GM12878 (cell line): ENCODE measurements around the gene KIF6. TPM values are rescaled to one million over a fixed set of nuclear protein-coding genes. Genes with fewer than 3 reads are reported as not detected.

Experiments used
- ATAC-seq: fragments of 200-7000 bp; cut with Tn5 transposase; 3 replicates; pipeline ENCODE4 v1.9.1; 2020; ENCODE audit warnings: mild to moderate bottlenecking, moderate library complexity
- BruUV-seq: library from RNA; stranded (reverse); fragments of 400-500 nt; replicated peaks from 2 replicates; lab custom pipeline; 2021; lab: Mats Ljungman, UMichigan
- CTCF ChIA-PET: fragments of 300-600 bp; sonication (Branson Sonifier 250); formaldehyde crosslinking; extraction: SDS; loops from one replicate; lab custom pipeline; 2021; ENCODE audit warnings: inconsistent platforms; lab: Yijun Ruan, JAX
- POLR2A ChIA-PET: fragments of 350-600 bp; formaldehyde crosslinking; extraction: SDS; loops from one replicate; lab custom pipeline; 2021; ENCODE audit warnings: inconsistent platforms; lab: Charles Lee
- RAD21 ChIA-PET: fragments of 300-600 bp; sonication (Branson Sonifier 250); formaldehyde crosslinking; loops from one replicate; lab custom pipeline; 2023; ENCODE audit warnings: antibody characterized with exemption; ENCODE audit not compliant: unreplicated experiment; lab: Charles Lee
- SMC1A ChIA-PET: fragments of 300-600 bp; sonication (Branson Sonifier 250); formaldehyde crosslinking; loops from one replicate; lab custom pipeline; 2023; ENCODE audit not compliant: unreplicated experiment, uncharacterized antibody; lab: Charles Lee
- DNase-seq: peaks from one replicate; pipeline ENCODE4 v3.0.0-alpha.2; 2011; ENCODE audit warnings: low read depth, low spot score
- FAIRE-seq: peaks from 3 replicates; lab custom pipeline; 2011; peaks lifted over from hg19 to GRCh38; lab: Jason Lieb, UNC
- H2AFZ ChIP-seq: 2 replicates; pipeline ENCODE4 v1.6.0; 2011; ENCODE audit warnings: low read depth, low read length, control low read depth; ENCODE audit not compliant: control insufficient read depth
- H3K27ac ChIP-seq: 2 replicates; pipeline ENCODE4 v1.5.1; 2011; ENCODE audit warnings: control low read depth; ENCODE audit not compliant: control insufficient read depth, insufficient read depth
- H3K27me3 ChIP-seq, 2 experiments: replicated peaks in 1 of 2; 2 replicates each; pipeline versions ENCODE4 v1.6.0 to v1.6.1; 2011; ENCODE audit warnings: low read length in 1 of 2; ENCODE audit not compliant: control insufficient read depth in 2 of 2, insufficient read depth in 2 of 2
- H3K36me3 ChIP-seq, 2 experiments: 2 replicates each; pipeline ENCODE4 v1.5.1; 2011; ENCODE audit warnings: low read length in 1 of 2; ENCODE audit not compliant: control insufficient read depth in 2 of 2, insufficient read depth in 2 of 2
- H3K4me1 ChIP-seq: 2 replicates; pipeline ENCODE4 v1.6.1; 2011; ENCODE audit warnings: mild to moderate bottlenecking, low read length, moderate library complexity, mixed read lengths; ENCODE audit not compliant: control insufficient read depth, insufficient read depth
- H3K4me2 ChIP-seq: 2 replicates; pipeline ENCODE4 v1.6.0; 2011; ENCODE audit warnings: control low read depth; ENCODE audit not compliant: control insufficient read depth, insufficient read depth
- H3K4me3 ChIP-seq: fragments of 200-600 bp; sonication (generic); 2 replicates; pipeline ENCODE4 v1.5.1; 2016
- H3K79me2 ChIP-seq: 2 replicates; pipeline ENCODE4 v1.6.0; 2011; ENCODE audit warnings: low read length; ENCODE audit not compliant: control insufficient read depth, insufficient read depth
- H3K9ac ChIP-seq: 2 replicates; pipeline ENCODE4 v1.8.0; 2011; ENCODE audit warnings: low read length, control low read depth, mixed read lengths; ENCODE audit not compliant: control insufficient read depth, insufficient read depth
- H3K9me3 ChIP-seq: replicated peaks from 3 replicates; pipeline ENCODE4 v1.5.1; 2011; ENCODE audit warnings: mild to moderate bottlenecking, low read length; ENCODE audit not compliant: control insufficient read depth, insufficient read depth
- H4K20me1 ChIP-seq: 2 replicates; pipeline ENCODE4 v1.6.0; 2011; ENCODE audit not compliant: control insufficient read depth, insufficient read depth
- DPF2 ChIP-seq: fragments of 450-650 bp; IDR thresholded peaks from 2 replicates; pipeline ENCODE4 v1.6.1; 2017; ENCODE audit warnings: mild to moderate bottlenecking
- E2F4 ChIP-seq: IDR thresholded peaks from 2 replicates; pipeline ENCODE4 v1.6.1; 2012; ENCODE audit warnings: low read depth, low read length, improper control_type of control experiment
- EP300 ChIP-seq, 2 experiments: fragments of 150-350 bp in 1 of 2; IDR thresholded peaks; 2 replicates each; pipeline ENCODE4 v1.6.1; 2011 to 2012; ENCODE audit warnings: low read depth in 2 of 2, low read length in 2 of 2, borderline replicate concordance in 1 of 2, improper control_type of control experiment in 1 of 2, inconsistent platforms in 1 of 2; ENCODE audit not compliant: control insufficient read depth in 1 of 2
- HDAC2 ChIP-seq: fragments of 200-600 bp; sonication (generic); IDR thresholded peaks from 2 replicates; pipeline ENCODE4 v1.6.1; 2017
- IKZF1 ChIP-seq: fragments of 450-650 bp; conservative IDR thresholded peaks from 2 replicates; pipeline ENCODE4 v1.6.1; 2017; ENCODE audit warnings: antibody characterized with exemption, mild to moderate bottlenecking
- MLLT1 ChIP-seq: fragments of 450-650 bp; IDR thresholded peaks from 2 replicates; pipeline ENCODE4 v1.6.1; 2016; ENCODE audit warnings: mild to moderate bottlenecking
- NKRF ChIP-seq: fragments of 450-650 bp; conservative IDR thresholded peaks from 2 replicates; pipeline ENCODE4 v1.6.1; 2017; ENCODE audit warnings: mild to moderate bottlenecking, moderate library complexity
- NR2C1 ChIP-seq: fragments of 450-650 bp; IDR thresholded peaks from 2 replicates; pipeline ENCODE4 v1.6.1; 2017; ENCODE audit warnings: antibody characterized with exemption, mild to moderate bottlenecking, moderate library complexity
- NR2F1 ChIP-seq: fragments of 450-650 bp; conservative IDR thresholded peaks from 2 replicates; pipeline ENCODE4 v1.6.1; 2017; ENCODE audit warnings: mild to moderate bottlenecking
- PAX5 ChIP-seq: IDR thresholded peaks from 2 replicates; pipeline ENCODE4 v1.6.1; 2011; ENCODE audit warnings: low read depth, low read length, borderline replicate concordance
- RELA ChIP-seq: fragments of 450-650 bp; IDR thresholded peaks from 2 replicates; pipeline ENCODE4 v1.8.0; 2014; ENCODE audit warnings: borderline replicate concordance; ENCODE audit not compliant: partially characterized antibody
- RELB ChIP-seq: fragments of 450-650 bp; IDR thresholded peaks from 2 replicates; pipeline ENCODE4 v1.6.1; 2017; ENCODE audit warnings: low read depth, mild to moderate bottlenecking, moderate library complexity
- SMARCA5 ChIP-seq: fragments of 450-650 bp; IDR thresholded peaks from 2 replicates; pipeline ENCODE4 v1.6.1; 2017; ENCODE audit warnings: mild to moderate bottlenecking
- USF2 ChIP-seq: IDR thresholded peaks from 2 replicates; pipeline ENCODE4 v1.6.1; 2011; ENCODE audit warnings: low read depth, low read length, improper control_type of control experiment, borderline replicate concordance
- ZNF384 ChIP-seq: IDR thresholded peaks from 2 replicates; pipeline ENCODE4 v1.6.1; 2012; ENCODE audit warnings: low read depth, mild to moderate bottlenecking, low read length, improper control_type of control experiment, borderline replicate concordance
- WGBS: methylation state at CpG from one replicate; pipeline ENCODE4 v1.1.6; 2016; ENCODE audit warnings: low lambda C conversion rate; ENCODE audit not compliant: insufficient replicate concordance, insufficient coverage; ENCODE audit errors: missing lambda C conversion rate; 5-methylcytosine and 5-hydroxymethylcytosine counted together
- in situ Hi-C: fragments of 300-500 bp; cut with MboI; formaldehyde crosslinking; loops from 9 replicates; pipeline ENCODE4 v1.14.3; 2018; ENCODE audit warnings: mixed read lengths
- intact Hi-C: fragments of 100-400 bp; cut with micrococcal nuclease; formaldehyde crosslinking; loops from one replicate; pipeline ENCODE4 v1.14.2; 2022; ENCODE audit not compliant: unreplicated experiment
- polyA plus RNA-seq, 11 experiments: library from polyadenylated mRNA; depleted of rRNA in 4 of 11; unstranded in 6 of 11; stranded (reverse) in 5 of 11; fragments of >200 nt; fragmentation: Nextera tagmentation in 4 of 11; fragmentation: Illumina TruSeq in 1 of 11; extraction: Ambion mirVana in 4 of 11; extraction: Trizol in 1 of 11; gene quantifications; 1 replicate in 1 of 11; 2 replicates in 10 of 11; pipeline versions ENCODE4 v1.2.1 to v1.2.3, GENCODE V29; 2011 to 2016; ENCODE audit warnings: inconsistent platforms in 2 of 11, missing spikeins in 2 of 11, low read depth in 1 of 11
- total RNA-seq, 4 experiments: library from RNA; depleted of rRNA in 3 of 4; stranded (reverse); fragments of >200 nt in 3 of 4; fragmentation: Illumina TruSeq in 1 of 4; extraction: Trizol in 1 of 4; gene quantifications; 2 replicates each; pipeline versions ENCODE4 v1.2.1 to v1.2.3, GENCODE V29; 2013 to 2021

Gene KIF6
- total and polyA plus RNA-seq, 10 of the 15 experiments (the other 5 are each of a cell fraction or from before 2014, with no cell fraction given): 0.09 to 1.0 (median 0.28) TPM

- no peaks in the 10 kb centered on the region for H3K9me3 ChIP-seq
- peak; percentile 88 for ATAC-seq
- no peaks in the 10 kb centered on the region for H3K79me2 ChIP-seq
- POLR2A ChIA-PET: interaction anchor here (0.6 to 1.4 kb wide), 4 partner anchors 14 to 92 kb away, joined by 3 to 5 read pairs (median 3); no protein-coding TSS in a partner anchor
- WGBS: under 1% methylated on average over 7 of the region's 7 CpGs
- H3K4me1 ChIP-seq: no peaks in the 10 kb centered on the region
- H3K27me3 ChIP-seq: no peaks in the 10 kb centered on the region
- in situ Hi-C loops (no loop called here), intact Hi-C loops (loop anchor here (2.0 to 10.0 kb wide), 4 partner anchors 78 to 246 kb away; no protein-coding TSS in a partner anchor)
- TSS peak; percentile 71 for BruUV-seq
- no peak overlapping the region for H3K4me2 ChIP-seq
- CTCF ChIA-PET: interaction anchor here (0.6 to 2.4 kb wide), 6 partner anchors 9 to 246 kb away, joined by 3 to 7 read pairs (median 4); no protein-coding TSS in a partner anchor
- no peaks in the 10 kb centered on the region; a peak in 1 of 4 replicates for H3K36me3 ChIP-seq
- SMC1A ChIA-PET: interaction anchor here (0.6 to 6.1 kb wide), 19 partner anchors 12 to 285 kb away, joined by 3 to 25 read pairs (median 4); no protein-coding TSS in a partner anchor
- H3K27ac ChIP-seq: no peak overlapping the region
- H4K20me1 ChIP-seq: no peaks in the 10 kb centered on the region
- H2AFZ ChIP-seq: no peak overlapping the region
- no peak for FAIRE-seq
- RAD21 ChIA-PET: interaction anchor here (0.7 to 4.2 kb wide), 9 partner anchors 32 to 246 kb away, joined by 3 to 20 read pairs (median 4); no protein-coding TSS in a partner anchor
- DNase-seq: peak; percentile 74
- H3K9ac ChIP-seq: no peak overlapping the region
- H3K4me3 ChIP-seq: no peak overlapping the region
- TF ChIP-seq USF2 (peak; percentile 58; the same call in 1 of the 2 replicates), NR2F1 (0 out of 2 replicates have a peak, but pooled peaks have one; percentile 27), HDAC2 (no peak), E2F4 (no peak), MLLT1 (0 out of 2 replicates have a peak, but pooled peaks have one; percentile 20), EP300 (IDR thresholded peaks at IDR 0.05; ENCODE audit: borderline replicate concordance in 1 of 2, control insufficient read depth in 1 of 2, low read depth in 2 of 2, low read length in 2 of 2) (peak in 1 of 2 experiments; percentile 10; a peak in 2 of 4 replicates), SMARCA5 (no peak; the same call in 1 of the 2 replicates), DPF2 (peak; percentile 31; the same call in 1 of the 2 replicates), RELB (peak; percentile 65; the same call in 1 of the 2 replicates), PAX5 (0 out of 2 replicates have a peak, but pooled peaks have one; percentile 50), NKRF (peak; percentile 32; the same call in 1 of the 2 replicates), IKZF1 (peak; percentile 63), RELA (peak; percentile 12), NR2C1 (no peak), ZNF384 (no peak)
Observed at GRCh38 chr6:39608652-39609345, 116.4 kb downstream of the KIF6 start.
